Measurements from ENCODE around the gene CENPT. TPM values are rescaled to one million over a fixed set of nuclear protein-coding genes. Genes with fewer than 3 reads are reported as not detected.

Gene CENPT
- total RNA-seq, 6 donors from 2014 or later: 30.6 to 201 (median 50.6) TPM

- no peak for TF ChIP-seq POLR2AphosphoS5 (IDR thresholded peaks at IDR 0.05)
- TF ChIP-seq EP300 (IDR thresholded peaks at IDR 0.05): no peak
- no peak for TF ChIP-seq CTCF (IDR thresholded peaks at IDR 0.05)
- no peak for TF ChIP-seq POLR2A (IDR thresholded peaks at IDR 0.05)
- DNase-seq (no peak), ATAC-seq (ENCODE audit: low FRiP score in 2 of 2) (no peak)
- Histone ChIP-seq H3K27me3 (no peaks in the 10 kb centered on the region), H3K4me3 (peak overlapping the region; percentile 73 to 98 (median 97)), H3K36me3 (no peaks in the 10 kb centered on the region), H3K4me1 (peaks cover 44 to 60% (median 51%) of the 10 kb centered on the region in 4 donors), H3K27ac (peak overlapping the region; percentile 87 to 98 (median 94)), H3K9me3 (no peaks in the 10 kb centered on the region)
- 0 to 8% methylated on average over 2 of the region's 2 CpGs for WGBS, 2 donors
Measured at GRCh38 chr16:67846063-67846319, 1.5 kb downstream of the CENPT start.

DNA sequence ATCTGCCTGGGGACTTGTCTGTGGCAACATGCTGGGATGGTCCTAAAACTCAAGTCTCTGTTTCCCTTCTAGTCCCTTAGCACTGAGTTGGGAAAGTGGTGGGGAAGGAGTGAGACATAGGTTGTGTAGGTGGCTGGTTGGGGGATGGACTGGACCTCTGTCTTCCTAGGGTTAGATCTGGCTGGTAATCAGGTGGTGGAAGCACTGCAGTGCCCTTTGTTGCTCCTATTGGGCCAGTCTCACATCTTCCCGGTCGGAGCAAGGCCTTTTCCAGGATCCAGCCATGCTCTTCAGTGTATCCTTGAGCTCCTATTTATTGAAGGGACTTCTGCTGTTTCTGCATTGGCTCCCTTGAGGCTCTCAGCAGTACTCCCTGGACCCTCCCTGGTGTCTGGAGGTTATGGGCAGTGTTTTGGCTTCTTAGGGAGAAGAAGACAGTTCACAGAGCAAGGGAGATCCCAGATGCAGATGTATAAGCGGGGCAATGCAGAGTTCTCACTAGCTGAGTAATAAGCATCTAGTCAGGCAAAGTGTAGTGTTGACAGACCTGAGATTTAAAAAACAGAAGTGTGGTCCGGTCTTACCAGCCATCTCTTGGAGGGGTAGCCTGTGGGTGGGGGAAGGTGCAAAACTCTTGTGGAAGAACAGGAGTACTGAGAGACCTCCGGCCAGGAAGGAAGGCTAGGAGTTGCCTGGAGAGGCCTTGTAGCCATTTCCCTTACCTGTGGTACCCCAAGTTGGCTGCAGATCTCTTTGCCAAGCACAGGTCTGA is 2.0 kb downstream of the CENPT start:
- no peaks in the 10 kb centered on the region for H3K9me3 ChIP-seq
- H3K4me3 ChIP-seq: peak overlapping the region in 3 of 4 donors; percentile 73 to 97 (median 97)
- no peak for TF ChIP-seq CTCF (IDR thresholded peaks at IDR 0.05)
- no peak for TF ChIP-seq POLR2AphosphoS5 (IDR thresholded peaks at IDR 0.05)
- TF ChIP-seq POLR2A (IDR thresholded peaks at IDR 0.05): no peak
- no peak for TF ChIP-seq EP300 (IDR thresholded peaks at IDR 0.05)
- peaks cover 44 to 60% (median 51%) of the 10 kb centered on the region in 4 donors for H3K4me1 ChIP-seq
- H3K27ac ChIP-seq: peak overlapping the region; percentile 87 to 98 (median 94)
- no peaks in the 10 kb centered on the region for H3K36me3 ChIP-seq
- DNase-seq (no peak), ATAC-seq (ENCODE audit: low FRiP score in 2 of 2) (no peak)
- no peaks in the 10 kb centered on the region for H3K27me3 ChIP-seq
- WGBS, 2 donors: 67 to 70% methylated on average over 5 of the region's 5 CpGs

DNA sequence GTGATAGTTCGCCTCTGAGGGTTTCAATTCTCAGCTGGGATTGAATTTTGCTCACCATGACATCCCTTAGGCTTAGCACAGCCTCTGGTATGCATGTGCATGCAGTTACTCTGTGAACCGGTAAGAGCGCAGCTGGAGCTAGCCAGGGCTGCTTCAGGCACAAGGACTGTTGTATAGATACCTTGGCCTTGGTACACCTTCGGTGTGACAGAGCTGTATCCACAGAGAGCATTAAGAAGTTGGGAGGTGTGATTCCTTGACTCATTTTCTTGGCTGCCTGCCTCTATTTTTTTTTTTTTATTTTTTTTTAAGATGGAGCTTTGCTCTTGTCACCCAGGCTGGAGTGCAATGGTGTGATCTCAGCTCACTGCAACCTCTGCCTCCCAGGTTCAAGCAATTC is 3.0 kb downstream of the CENPT start:
- Histone ChIP-seq H3K36me3 (no peaks in the 10 kb centered on the region), H3K4me3 (peak overlapping the region in 1 of 4 donors; percentile 7), H3K9me3 (no peaks in the 10 kb centered on the region), H3K27ac (peak overlapping the region in 2 of 4 donors; percentile 98 to 100), H3K4me1 (peaks cover 44 to 60% (median 51%) of the 10 kb centered on the region in 4 donors), H3K27me3 (no peaks in the 10 kb centered on the region)
- ATAC-seq (ENCODE audit: low FRiP score in 2 of 2) (no peak), DNase-seq (no peak)
- no peak for TF ChIP-seq POLR2A (IDR thresholded peaks at IDR 0.05)
- TF ChIP-seq EP300 (IDR thresholded peaks at IDR 0.05): no peak
- TF ChIP-seq CTCF (IDR thresholded peaks at IDR 0.05): no peak
- no peak for TF ChIP-seq POLR2AphosphoS5 (IDR thresholded peaks at IDR 0.05)
- WGBS, 2 donors: 76 to 85% methylated on average over 4 of the region's 4 CpGs

- TF ChIP-seq EP300 (IDR thresholded peaks at IDR 0.05) (no peak), POLR2AphosphoS5 (IDR thresholded peaks at IDR 0.05) (no peak), POLR2A (IDR thresholded peaks at IDR 0.05) (no peak), CTCF (IDR thresholded peaks at IDR 0.05) (peak in 1 of 6 experiments; percentile 2)
- DNase-seq (no peak), ATAC-seq (ENCODE audit: low FRiP score in 2 of 2) (no peak)
- Histone ChIP-seq H3K9me3 (no peaks in the 10 kb centered on the region), H3K27me3 (no peaks in the 10 kb centered on the region), H3K27ac (peak overlapping the region; percentile 98 to 100 (median 99)), H3K36me3 (no peaks in the 10 kb centered on the region), H3K4me1 (peaks cover 42 to 55% (median 46%) of the 10 kb centered on the region in 4 donors), H3K4me3 (peak overlapping the region; percentile 76 to 90 (median 78))
- WGBS, 2 donors: 20 to 22% methylated on average over 10 to 11 of the region's 11 CpGs
Measured at GRCh38 chr16:67843343-67843765, 4.1 kb downstream of the CENPT start.

All from upper lobe of left lung (tissue), 6 donors.